ENCODE measurements around the gene LMTK2.

DNA sequence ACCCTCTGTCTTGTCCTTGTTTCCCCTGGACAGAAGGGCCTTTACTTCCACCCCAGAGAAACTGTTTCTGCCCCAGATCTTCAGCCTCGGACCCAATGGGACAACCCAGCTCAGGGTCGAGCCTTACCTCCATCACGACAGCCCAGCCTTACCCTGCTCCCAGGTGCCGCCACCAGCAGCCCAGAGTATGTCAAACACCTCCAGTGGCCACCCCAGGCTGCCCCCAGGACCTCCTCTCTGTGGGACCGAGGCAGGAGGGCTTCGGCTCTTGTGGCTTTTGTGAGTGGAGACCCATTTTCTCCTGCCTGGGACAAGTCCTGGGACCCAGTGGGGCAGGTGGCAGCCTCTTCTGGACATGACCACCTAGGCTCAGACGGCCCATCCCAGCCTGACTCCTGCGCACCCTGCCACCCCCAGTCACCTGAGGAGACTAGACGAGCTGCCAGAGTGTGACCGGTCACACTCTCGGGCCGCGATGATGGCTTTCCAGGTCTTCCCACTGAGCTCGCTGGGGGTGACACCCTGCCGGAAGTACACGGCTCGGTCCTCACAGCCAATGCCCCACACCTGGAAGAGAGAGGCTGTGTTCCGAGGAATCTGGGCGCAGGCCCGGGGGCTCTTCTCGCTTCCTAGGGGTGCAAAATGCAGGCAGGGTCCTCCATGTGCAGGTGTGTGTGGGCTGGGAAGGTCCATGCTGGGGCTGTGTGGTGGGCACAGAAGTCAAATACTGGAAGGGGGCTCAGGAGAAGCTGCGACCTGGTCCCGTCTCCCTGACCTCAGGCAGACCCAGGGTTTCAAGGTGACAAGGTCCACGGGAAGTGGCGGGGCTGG, 129.9 kb downstream of the LMTK2 start:
- TF ChIP-seq TAF1 (IDR thresholded peaks at IDR 0.05; ENCODE audit: low read depth, low read length) (no peak), POU2F2 (IDR thresholded peaks at IDR 0.05; ENCODE audit: low read depth, low read length) (no peak), POLR2AphosphoS5 (IDR thresholded peaks at IDR 0.05; ENCODE audit: low read depth, low read length) (no peak)
